Measurements from ENCODE around the gene APRT.
"Not testable (repeated sequence)": the region's sequence is repeated elsewhere in the genome, so short reads cannot be mapped to it uniquely, and the experiment has no call there.

APRT gene

DNA sequence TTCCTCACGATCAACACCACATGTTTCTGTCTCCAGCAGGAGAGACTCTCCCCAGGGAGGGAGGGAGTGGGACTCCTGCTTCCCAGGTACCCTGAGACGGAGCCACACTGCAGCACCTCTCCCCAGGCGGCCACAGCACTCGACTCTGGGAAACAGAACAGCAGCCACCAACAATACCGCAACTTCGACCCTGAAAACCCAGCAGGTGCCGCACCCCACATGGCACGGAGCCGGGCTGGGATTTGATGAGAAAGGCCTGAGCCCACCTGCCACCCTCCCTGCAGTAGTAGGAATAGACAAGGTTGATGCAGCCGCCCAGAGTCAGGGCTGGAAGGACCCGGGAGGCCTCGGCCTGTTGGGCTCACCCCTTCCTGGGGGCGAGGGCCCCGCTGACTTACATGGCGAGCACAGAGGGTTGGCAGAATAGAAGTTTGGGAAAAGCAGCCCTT lies 30.6 kb upstream of the APRT start:
- DNase-seq (ENCODE audit: low read depth in 2 of 2), result no peak

DNA sequence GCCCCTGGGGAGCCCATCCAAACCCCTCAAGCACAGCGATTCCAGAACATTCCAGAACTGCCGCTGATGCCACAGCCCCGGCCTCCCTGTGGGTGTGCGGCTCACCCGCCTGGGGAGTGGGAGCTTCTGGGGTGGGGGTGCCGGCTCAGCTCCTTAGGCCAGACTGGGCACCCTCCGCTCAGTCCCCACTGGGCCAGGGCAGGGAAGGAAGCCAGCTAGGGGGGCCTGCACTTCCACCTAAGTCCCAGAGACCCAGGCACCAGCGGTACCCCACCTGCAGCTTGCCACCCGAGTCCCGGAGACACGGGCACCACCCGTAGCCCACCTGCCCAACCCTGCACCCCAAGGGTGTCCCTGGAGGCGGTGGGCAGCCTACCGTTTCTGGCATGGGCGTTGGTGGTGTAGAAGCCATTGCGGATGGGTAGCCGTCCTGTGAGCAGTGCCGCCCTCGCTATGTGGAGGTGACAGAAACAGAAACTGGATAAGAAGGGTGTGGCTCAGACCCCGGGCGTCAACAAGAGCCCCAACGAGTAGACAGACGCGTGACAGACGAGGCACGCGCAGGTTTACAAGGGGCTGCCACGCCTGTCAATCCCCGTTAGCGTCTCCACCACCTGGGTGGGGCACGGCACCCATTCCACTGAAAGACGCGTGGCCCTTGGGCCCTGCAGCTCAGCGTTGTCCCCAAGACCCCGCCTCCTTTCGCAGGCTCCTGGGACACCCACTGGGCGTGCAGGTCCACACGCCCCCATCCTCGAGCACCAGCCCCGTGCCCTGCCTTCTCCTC lies 30.0 kb upstream of the APRT start:
- DNase-seq (ENCODE audit: low read depth in 2 of 2), result no peak

DNA sequence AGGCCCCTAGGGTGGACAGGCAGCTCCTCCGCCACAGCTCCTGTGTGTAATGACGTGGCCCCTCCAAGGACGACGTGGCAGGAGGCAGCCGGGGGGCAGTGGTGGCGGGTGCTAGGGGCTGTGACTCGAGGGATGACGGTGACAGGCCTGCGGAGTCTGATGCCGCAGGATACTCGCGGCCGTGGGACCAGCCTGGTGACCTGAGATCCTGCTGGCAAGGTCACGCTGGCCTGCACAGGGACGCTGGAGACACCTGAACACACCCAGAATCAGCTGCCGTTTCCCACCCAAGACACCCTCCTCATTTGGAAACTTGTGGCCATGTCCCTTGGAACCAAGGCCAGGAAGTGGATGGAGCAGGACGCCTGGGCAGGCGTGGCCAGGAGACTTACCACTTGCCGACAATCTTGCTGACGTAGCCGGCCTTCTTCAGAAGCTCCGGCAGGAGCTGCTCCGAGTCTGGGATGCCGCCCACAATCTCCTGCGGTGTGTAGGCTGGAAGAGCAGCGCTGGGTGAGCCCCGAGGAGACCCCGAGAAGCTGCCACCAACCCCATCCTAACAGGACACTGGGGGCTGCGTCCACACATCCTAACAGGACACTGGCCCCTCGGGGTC lies 29.0 kb upstream of the APRT start:
- no peak for DNase-seq (ENCODE audit: low read depth in 2 of 2)

DNA sequence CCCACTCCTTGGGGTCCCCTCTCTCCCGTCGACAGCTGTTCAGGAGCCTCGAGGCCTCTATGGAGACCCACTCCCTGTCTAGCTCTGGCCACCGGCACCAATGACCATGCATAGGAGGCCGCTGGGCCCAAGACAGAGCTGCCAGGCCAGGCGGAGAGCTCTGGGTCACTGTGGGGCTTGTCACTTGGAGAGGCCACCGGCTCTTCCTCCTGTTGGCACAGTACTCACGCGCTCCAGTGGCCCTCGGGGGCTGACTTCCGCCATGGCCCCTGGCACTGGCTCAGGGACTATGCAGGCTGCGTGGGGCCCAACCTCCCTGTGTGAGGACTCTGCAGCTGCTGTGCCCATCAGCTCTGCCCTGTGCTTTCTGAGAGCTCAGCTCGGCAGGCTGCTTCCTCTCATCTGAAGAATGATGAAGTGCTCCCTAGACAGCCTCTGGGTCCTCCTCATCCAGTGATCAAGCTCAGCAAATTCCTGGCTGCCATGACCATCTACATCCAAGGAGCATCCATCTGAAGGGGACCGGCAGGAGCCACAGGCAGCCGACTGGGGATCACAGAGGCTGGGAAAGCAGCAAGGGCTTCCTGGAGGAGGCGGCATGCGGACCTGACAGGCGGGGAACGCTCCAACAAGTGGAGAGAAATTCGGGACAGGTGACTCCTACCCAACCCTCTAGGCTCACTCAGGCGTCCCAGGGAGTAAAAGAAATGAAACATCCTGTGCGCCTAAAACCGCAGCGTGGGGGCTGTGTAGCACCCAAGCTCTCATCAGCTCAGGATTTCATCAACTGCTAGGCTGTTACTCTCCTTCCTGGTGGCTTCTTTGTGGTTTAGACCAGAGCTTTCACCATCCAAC lies 28.2 kb upstream of the APRT start:
- no peak for DNase-seq (ENCODE audit: low read depth in 2 of 2)

DNA sequence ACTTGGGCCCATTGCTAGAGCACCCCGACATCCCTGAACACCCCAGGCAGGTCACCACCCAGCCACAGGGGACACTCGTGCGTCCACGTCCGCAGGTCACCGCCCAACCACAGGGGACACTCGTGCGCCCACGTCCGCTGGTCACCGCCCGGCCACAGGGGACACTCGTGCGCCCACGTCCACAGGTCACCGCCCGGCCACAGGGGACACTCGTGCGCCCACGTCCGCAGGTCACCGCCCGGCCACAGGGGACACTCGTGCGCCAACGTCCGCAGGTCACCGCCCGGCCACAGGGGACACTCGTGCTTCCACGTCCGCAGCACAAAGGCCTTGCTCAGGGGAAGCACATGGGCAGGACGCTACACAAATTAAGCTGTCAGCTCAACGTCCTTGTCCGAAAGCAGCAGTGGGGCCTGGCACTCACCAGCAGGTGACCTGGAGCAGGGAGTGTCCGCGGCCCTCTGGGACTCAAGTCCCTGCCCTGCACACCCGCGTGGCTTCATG lies 27.4 kb upstream of the APRT start:
- no peak for DNase-seq (ENCODE audit: low read depth in 2 of 2)

DNA sequence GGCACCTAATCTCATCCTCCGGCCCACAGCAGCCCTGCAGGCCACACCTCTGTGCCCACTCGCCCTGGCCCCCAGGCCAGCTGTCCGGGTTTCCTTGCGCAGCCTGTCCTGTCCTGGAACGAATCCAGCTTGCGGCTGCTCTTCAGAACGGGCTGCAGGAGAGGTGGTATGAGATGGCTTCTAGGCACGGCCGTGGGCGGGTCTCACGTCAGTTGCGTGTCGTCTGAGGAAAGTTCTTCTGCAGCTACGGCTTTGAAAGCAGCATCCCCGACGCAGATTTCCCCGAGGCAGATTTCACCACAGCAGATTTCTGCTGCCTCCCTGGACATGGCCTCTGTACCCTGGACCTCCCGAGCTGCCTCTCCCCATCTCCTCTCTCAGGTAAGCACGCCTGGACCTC lies 26.8 kb upstream of the APRT start:
- no peak for DNase-seq (ENCODE audit: low read depth in 2 of 2)

DNA sequence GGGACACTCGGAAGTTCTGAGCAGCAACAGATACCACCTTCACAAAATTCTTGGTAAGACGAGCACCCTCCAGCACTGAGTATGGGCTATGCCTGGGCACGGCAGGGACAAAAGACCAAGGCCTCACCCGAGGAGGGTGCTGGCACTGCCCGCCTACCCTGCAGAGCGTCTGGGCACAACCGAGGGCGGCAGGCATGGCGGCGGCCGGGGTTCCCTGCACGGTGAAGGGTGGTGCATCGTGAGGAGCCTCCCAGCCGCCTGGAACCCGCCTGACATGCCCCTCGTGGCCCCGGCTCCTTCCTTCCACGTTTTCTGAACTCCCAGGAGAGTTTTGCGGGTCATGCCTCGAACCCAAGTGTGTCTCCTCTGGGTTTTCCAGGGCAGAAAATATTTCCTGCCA lies 26.1 kb upstream of the APRT start:
- DNase-seq (ENCODE audit: low read depth in 2 of 2), result no peak

DNA sequence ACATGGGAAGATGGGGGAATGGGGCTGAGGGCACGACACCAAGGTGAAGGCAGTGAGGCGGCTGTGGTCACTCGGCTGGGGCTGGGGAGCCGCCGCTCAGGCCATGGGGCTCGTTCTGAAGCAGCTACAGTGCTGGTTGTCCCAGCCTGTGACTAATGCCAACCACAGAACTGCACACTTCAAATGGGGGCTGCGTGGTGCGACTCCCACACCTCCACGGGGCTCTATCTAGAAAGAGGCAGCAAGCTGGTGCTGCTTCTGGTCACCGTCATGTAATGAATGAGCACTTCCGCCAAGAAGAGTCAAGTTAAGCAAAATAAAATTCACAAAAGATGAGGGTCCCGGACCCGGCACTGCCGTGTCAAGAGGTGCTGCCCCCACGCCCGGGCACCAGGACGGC lies 25.1 kb upstream of the APRT start:
- no peak for DNase-seq (ENCODE audit: low read depth in 2 of 2)

DNA sequence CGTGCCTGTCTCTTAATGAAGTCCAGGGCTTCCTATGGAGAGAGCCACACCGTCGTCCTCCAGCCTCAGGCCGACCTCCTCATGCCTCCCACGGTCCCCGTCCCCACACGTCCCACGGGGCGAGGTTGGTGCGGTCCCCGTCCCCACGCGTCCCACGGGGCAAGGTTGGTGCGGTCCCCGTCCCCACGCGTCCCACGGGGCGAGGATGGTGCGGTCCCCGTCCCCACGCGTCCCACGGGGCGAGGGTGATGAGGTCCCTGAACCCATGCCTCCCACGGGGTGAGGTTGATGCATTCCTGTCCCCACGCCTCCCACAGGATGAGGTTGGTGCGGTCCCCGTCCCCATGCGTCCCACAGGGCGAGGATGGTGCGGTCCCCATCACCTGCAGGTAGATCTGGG lies 24.1 kb upstream of the APRT start:
- DNase-seq (ENCODE audit: low read depth in 2 of 2), result no peak

DNA sequence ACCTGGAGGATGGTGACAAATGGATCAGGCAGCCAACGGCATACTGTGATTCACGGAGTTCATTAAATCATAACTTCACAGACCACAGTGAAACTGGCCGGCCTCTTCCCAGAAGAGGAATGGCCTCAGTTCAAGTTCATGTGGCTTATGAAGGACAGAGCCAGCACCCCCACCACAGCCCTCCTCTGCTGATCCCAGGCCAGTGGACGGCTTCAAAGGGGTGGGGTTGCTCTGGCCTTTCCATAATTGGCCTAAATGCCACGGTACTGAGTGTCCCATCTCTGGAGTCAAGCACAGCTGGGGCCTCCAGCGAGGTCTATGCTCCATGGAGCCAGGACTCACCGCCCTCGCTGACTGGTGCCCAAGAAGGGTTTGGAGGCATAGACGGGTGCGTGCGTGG lies 23.7 kb upstream of the APRT start:
- no peak for DNase-seq (ENCODE audit: low read depth in 2 of 2)

DNA sequence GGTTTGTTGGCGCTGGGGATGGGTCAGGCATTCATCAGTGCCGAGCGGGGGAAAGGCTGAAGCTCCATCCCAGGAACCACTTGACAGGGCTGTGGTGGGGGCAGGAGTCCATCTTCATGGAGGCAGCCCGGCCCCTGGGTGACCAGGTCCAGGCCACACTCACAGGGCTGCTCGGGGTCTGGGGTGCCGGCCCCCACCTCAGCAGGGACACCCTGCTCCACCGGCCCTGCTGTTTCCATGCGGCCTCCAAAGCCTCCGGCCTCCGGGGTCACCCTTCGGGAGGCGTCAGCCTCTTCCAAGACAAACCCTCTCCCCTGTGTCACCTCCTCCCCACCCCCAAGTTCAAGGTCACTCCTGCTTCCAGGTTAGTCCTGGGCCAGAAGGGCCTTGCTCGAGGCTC lies 22.9 kb upstream of the APRT start:
- DNase-seq (ENCODE audit: low read depth in 2 of 2), result no peak

DNA sequence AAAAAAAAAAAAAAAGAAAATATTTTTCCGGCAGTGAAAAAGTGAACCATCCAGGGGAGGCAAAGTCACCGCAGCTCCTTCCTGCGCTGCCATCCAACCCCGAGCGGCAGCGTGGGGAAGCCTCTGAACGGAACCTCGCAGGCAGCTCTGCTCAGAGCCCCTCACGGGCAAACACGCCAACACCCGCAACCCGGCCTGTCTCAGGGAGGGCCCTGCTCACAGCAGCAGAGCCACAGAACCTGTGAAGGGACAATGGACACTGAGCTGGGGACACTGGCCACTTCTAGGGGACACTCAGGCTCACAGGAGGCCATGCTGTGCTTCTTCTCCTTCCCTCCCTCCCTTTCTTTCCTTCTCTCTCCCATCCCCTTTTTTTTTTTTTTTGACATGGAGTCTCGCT lies 21.4 kb upstream of the APRT start:
- no peak for DNase-seq (ENCODE audit: low read depth in 2 of 2)

DNA sequence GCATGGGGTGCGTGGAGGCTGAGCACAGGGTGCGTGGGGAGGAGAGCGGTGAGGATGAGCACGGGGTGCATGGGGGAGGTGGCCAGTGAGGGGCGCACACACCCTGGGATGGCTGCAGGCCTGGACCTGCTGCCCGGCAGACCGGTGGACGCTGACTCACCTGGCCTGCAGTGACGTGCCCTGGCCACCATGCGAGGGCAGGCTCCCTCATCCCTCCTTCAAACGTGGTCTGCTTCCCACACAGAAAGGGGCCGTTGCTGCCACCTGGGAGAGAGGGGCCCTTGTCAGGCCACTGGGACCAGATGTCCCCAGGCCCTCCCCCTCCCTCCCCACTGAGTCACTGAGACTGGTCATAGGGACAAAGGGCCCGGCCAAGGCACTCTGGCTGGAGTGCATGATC lies 20.1 kb upstream of the APRT start:
- no peak for DNase-seq (ENCODE audit: low read depth in 2 of 2)

DNA sequence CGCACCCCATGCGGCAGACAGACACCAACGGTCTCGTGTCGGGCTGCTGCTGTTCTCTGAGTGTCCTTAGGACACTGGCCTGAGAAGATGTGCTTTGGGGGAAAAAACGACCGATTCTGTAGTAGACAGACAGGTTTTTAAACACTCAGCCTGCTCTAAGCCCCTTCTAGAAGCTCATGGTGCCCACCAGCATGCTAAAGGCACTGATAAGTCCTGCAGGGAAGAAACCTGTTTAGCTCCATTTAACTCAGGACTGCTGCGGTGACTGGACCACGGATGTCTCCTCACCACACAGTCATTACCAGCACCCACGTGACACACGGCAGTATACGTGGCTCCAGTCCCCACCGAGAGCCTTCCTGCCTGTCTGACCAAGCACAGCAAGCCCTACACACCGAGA lies 19.1 kb upstream of the APRT start:
- DNase-seq (ENCODE audit: low read depth in 2 of 2), result no peak

DNA sequence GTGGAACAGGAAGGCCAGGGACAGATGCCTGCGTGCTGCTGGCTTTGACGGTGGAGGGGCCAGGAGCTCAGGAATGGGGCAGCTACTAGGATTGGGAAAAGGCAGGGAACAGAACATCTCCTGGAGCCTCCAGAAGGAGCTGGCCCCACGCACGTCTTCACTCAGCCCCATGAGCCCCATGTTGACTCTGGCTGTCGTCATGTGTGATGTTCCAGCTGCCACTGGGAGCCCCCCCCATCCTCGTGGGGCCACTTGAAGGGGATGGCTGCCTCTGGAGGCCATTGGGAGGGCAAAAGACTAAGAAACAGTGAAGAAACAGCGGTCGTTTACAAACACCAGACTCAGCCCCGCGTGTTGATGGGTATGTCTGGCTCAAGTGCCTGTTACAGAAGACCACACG lies 18.5 kb upstream of the APRT start:
- no peak for DNase-seq (ENCODE audit: low read depth in 2 of 2)

DNA sequence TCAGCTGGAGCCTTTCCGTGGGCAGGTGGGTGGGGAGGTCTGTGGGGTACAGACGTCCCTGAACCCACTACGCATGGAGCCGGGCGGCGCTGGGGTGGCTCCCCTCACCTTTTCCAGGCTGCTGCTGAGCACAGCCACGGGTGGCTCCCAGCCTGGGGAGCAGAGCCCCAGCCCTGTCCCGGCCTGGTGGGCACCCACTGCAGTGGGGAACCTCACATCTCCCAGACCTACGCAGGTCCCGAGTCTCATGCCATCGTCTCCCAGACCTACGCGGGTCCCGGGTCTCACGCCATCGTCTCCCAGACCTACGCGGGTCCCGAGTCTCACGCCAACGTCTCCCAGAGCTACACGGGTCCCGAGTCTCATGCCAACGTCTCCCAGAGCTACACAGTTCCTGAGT lies 17.0 kb upstream of the APRT start:
- DNase-seq (ENCODE audit: low read depth in 2 of 2), result no peak

DNA sequence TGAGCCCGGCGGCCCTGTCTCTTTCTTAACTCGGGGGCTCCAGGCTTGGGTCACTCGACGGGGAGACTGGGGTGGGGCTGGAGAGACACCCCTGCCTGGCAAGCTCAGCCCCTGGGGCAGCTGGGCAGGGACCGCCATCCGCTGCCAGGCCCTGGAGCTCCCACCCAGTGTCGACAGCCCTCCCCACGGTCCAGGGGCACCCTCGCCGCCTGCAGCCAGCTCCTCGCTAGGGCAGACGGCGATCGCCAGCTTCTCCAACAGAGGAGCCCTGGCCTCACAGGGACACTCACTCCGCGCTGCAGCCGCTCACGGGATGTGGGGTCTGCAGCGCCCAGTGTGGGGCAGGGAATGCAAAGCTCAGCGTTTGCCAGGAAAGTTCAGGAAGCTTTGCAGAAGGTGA lies 16.0 kb upstream of the APRT start:
- no peak for DNase-seq (ENCODE audit: low read depth in 2 of 2)

DNA sequence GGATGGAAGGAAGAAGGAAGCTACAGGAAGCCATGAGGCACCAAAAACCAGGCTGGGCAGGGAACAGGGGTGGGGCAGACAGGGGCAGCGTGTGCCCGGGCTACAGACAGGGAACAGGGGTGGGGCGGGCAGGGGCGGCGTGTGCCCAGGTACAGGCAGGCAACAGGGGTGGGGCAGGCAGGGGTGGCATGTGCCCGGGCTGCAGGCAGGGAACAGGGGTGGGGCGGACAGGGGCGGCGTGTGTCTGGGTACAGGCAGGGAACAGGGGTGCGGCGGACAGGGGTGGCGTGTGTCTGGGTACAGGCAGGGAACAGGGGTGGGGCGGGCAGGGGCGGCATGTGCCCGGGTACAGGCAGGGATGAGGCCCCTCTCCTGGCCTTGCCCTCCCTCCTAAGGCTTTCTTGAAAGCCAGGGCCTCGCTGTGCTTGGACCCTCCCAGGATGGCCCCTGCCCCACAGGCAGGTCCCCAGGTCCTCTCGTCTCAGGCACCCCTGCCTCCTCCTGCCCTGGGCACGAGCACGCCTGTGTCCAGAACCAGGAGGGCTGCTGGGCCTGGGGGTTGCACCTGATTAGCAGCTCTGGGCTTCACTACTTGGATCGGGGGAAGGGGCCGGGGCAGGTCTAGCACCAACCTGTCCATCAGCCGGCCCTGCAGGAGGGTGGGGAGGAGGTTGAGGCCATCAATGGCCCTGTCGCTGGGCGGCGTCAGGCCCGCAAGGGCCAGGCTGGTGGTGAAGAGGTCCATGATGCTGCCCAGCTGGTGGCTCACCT lies 14.5 kb upstream of the APRT start:
- DNase-seq (ENCODE audit: low read depth in 2 of 2), result no peak

DNA sequence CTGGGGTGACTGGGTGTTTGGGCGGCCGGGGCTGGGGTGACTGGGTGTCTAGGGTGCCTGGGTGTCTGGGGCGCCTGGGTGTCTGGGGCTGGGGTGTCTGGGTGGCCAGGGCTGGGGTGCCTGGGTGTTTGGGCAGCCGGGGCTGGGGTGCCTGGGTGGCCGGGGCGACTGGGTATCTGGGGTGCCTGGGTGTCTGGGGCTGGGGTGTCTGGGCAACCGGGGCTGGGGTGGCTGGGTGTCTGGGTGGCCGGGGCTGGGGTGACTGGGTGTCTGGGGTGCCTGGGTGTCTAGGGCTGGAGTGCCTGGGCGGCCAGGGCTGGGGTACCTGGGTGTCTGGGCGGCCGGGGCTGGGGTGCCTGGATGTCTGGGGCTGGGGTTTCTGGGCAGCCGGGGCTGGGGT lies 13.4 kb upstream of the APRT start:
- DNase-seq (ENCODE audit: low read depth in 2 of 2), result no peak

DNA sequence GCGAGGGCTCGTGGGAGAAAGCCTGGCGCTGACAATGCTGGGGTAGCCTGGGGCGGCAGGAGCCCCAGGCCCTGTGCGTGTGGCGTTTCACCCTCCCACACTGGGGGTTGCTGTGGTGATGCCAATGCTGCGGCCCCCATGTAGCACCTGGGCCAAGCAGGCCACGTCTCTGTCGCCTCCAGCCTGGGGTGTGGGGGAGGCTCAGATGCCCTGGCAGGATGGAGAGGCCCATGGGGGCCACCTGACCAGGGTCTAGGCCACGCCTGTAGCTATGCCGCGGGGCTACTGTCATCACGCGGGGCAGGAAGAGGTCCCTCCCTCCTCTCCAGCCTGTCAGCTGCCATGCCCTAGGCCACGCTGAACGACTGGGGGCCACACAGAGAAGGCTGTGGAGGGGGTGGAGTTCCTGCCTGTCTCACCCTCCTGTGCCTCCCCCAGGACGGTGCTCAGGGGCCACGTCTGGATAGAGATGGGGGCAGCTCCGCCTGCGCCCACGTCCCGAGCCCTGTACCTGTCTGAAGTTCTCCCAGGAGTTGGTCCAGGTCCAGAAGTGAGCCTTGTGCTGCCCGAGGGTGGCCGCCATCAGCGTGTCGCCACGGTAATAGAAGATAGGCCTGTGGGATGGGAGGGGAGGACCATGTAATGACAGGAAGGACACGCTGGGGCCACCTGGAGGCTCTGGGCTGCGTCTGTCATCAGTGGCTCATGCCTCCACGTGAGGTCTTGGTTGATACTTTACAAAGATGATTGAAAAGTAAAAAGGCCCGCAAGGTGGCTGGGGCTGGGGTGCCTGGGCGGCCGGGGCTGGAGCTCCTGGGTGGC lies 12.7 kb upstream of the APRT start:
- DNase-seq (ENCODE audit: low read depth in 2 of 2), result no peak

DNA sequence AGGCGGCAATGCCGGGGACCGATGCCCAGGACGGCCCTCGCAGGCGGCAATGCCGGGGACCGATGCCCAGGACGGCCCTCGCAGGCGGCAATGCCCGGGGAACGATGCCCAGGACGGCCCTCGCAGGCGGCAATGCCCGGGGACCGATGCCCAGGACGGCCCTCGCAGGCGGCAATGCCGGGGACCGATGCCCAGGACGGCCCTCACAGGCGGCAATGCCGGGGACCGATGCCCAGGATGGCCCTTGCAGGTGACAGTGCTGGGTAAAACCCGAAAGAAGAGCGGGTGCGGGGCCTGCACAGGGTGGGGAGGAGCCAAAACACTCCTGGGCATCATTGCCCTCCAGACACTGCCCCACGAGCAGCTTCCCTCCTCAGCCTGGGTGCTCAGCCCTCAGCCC lies 11.9 kb upstream of the APRT start:
- not testable (repeated sequence) for DNase-seq (ENCODE audit: low read depth in 2 of 2)
